Activated effector memory CD4-positive, alpha-beta T cell treated with Interleukin-2 at 50 U/mL for 16 hours (primary cell): ENCODE data around the gene PRRT3.
A peak's percentile ranks its signal among the peaks of the same experiment; 100 is the strongest.
"Not testable (repeated sequence)": the region's sequence is repeated elsewhere in the genome, so short reads cannot be mapped to it uniquely, and the experiment has no call there.

ENCODE experiments used
- DNase-seq: peaks from one replicate; pipeline ENCODE4 v3.0.0-alpha.2; 2020

PRRT3 gene

DNA sequence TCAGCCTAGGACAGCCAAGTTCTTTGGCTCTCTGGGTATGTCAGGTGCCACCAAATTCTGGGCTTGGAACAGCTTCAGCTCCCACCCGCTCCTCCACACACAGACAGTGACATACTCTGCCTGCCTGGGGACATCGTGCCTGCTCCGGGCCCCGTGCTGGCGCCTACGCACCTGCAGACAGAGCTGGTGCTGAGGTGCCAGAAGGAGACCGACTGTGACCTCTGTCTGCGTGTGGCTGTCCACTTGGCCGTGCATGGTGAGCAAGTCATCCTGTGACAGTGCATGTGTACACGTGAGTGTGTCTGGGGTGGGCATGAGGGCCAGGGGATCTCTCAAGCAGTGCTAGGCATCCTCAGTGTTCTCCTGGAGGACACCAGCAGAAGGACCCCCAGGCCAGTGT is 34.4 kb downstream of the PRRT3 start:
- no peak for DNase-seq

- DNase-seq: no peak
Observed at GRCh38 chr3:9916734-9917680, 35.2 kb downstream of the PRRT3 start, which contains the start of gene IL17RC. IL17RC (plus strand) TSS chr3:9917098; CDS start chr3:9917316, 218 bp downstream.

DNA sequence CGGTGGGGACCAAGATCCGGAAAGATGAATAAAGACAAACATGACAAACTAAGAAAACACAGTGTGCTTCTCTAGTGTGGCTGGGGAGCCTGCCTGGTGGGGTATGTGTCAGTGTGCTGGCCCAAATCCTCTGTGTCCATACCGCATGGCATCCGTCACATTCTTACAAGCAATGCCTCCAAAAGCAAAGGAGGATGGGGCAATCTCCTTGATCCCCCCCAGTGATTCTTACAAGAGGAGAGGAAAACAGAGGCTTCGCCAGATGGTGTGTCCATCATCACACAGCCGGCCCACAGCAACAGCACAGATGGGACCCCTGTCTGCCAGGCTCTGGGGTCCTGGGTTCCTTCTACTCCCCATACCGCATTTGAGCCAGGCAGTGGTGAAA is 35.9 kb downstream of the PRRT3 start:
- DNase-seq: no peak

GRCh38 chr3:9915254-9916141 is 36.7 kb downstream of the PRRT3 start:
- no peak for DNase-seq

GRCh38 chr3:9914559-9915253 is 37.5 kb downstream of the PRRT3 start:
- no peak for DNase-seq

DNA sequence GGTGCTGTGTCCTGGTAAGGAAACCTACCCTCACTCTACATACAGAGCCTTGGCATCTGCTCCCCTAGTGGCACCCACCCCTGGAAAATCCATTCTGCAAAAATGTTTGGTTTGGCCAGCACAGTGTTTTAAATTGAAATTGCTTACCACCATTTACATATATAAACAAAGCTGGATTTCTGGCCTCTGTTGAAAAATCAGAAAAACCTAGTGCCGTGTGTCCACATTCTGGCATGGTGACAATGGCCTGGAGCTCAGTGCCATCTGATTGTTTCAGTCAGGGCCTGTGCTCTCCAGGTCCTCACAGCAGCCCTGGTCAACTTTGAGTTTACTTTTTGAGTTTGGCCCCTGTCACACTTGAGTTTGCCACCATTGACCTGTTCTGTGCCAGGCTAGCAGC is 38.2 kb downstream of the PRRT3 start:
- no peak for DNase-seq

DNA sequence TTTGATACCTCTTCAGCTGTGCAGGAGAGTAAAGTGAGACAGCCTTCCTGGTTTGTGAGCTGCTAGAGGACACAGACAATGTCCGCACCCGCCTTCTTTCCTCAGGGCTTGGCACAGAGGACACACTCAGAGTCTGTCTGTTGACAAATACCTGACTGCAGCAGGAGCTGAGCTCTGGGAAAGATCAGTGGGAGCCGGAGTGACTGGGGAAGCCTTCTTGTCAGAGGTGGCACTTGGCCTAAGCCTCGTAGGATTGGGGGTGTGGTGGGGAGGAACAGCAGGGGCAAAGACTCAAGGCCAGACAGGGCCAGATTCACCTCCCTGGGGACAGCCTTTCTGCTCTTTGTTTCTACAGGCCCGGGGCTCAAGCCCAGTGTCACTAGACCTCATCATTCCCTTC is 38.6 kb downstream of the PRRT3 start:
- DNase-seq: no peak

- DNase-seq: no peak
Observed at GRCh38 chr3:9912294-9912935, 39.8 kb downstream of the PRRT3 start.

DNA sequence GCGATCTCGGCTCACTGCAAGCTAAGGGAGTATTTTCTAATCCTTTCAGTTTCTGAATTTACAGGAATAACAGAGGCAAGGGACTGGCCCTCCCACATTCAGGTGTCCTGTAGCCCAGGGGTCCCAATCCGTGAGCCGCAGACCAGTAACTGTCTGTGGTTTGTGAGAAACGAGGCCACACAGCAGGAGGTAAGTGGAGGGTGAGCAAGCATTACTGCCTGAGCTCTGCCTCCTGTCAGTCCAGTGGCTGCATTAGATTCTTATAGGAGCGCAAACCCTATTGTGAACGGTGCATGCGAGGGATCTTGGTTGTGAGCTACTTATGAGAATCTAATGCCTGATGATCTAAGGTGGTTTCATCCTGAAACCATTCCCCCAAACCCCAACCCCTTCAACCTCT is 40.3 kb downstream of the PRRT3 start:
- no peak for DNase-seq

- DNase-seq: no peak
Observed at GRCh38 chr3:9909221-9910013, 42.8 kb downstream of the PRRT3 start.

DNA sequence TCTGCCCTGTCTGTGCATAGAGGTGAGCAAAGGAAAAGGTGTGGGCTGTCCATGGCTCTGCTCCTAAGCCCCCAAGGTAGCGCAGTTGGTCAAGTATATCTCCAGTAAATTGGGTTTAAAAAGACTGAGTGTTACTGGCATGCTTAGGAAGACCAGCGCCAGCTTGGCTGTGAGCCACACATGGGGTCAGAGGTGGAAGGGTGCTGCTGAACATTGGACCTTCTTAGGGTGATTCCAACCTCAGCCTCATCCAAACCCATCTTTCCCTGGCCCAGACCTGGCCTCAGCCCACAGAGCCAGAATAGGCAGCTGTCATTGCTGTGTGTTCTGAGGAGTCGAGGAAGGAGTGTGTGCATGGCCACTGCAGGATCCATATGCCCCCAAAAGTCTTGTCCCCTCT is 43.9 kb downstream of the PRRT3 start:
- no peak for DNase-seq

DNA sequence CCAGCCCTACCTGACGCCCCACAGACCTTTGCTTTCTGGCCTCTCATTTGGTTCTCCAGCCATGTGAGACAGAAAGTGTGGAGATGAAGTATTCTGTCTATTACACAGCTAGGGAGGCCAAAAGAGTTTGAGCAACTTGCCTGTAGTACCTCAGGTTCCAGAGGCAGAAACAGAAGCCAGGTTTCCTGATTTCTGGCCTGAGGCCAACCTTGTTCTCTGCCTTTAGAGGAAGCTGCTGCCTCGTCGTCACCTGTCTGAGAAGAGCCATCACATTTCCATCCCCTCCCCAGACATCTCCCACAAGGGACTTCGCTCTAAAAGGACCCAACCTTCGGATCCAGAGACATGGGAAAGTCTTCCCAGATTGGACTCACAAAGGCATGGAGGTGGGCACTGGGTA is 45.7 kb downstream of the PRRT3 start:
- no peak for DNase-seq

GRCh38 chr3:9903904-9904303 is 48.3 kb downstream of the PRRT3 start:
- DNase-seq: no peak

- no peak for DNase-seq
Observed at GRCh38 chr3:9903238-9903624, 49.0 kb downstream of the PRRT3 start.

- DNase-seq: no peak
Observed at GRCh38 chr3:9902372-9903237, 49.6 kb downstream of the PRRT3 start, which contains the start of gene IL17RE. IL17RE (plus strand) TSS chr3:9902848; CDS start chr3:9902933, 85 bp downstream.

DNA sequence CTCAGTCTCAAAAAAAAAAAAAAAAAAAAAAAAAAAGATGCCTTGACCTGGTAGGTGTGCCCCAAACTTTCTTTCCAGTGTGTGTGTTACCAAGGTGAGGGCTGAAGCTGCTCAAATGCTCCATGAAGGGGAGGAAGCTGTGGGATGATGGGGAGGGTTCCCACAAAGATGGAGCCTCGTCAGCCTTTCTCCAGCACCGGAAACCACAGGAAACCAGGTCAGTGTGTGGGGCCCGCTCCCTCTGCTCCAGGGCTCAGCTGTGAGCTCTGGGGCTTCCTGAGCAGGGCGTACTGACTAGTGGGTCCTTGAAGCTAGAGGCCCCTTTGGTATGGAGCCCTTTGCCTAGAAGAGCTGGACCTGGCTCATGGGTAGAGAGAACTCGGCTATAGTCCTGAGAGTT is 50.2 kb downstream of the PRRT3 start:
- DNase-seq: peak; percentile 28

- DNase-seq: not testable (repeated sequence)
Observed at GRCh38 chr3:9900965-9901415, 51.2 kb downstream of the PRRT3 start.

DNA sequence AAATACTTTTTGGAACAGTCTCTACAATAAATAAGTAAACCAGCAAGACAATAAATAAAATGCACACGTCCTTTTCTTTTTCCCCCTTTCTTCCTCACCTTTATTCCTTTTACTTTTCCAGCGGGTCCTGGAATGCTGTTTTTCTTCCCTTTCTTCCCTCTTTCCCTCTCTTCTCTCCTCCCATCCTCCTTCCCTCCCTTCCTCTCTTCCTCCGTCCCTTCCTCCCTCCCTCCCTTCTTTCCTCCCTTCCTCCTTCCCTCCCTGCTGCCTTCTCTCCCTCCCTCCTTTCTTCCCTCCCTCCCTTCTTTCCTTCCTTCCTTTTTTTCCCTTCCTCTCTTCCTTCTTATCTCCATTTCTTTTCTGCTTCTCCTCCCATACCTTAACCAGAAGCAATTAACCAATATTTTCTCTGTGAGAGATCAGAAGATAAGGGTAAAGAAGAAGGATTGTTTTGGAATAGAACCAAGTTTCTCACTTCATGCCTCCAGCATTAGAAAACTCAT is 52.9 kb downstream of the PRRT3 start:
- no peak for DNase-seq

- no peak for DNase-seq
Observed at GRCh38 chr3:9898467-9899241, 53.6 kb downstream of the PRRT3 start.
